ENCODE data around the gene CHST8. TPM values are rescaled to one million over a fixed set of nuclear protein-coding genes. Genes with fewer than 3 reads are reported as not detected.

The CHST8 gene
- polyA plus RNA-seq, 1 of the 3 experiments (the other 2 are of a cell fraction): 0.05 TPM

GRCh38 chr19:33673258-33673875, 51.6 kb downstream of the CHST8 start:
- Histone ChIP-seq H3K27me3 (ENCODE audit: insufficient read depth) (no peaks in the 10 kb centered on the region), H3K4me2 (no peak overlapping the region), H3K36me3 (replicated peaks in 1 of 2; ENCODE audit: control insufficient read depth in 1 of 2, insufficient read depth in 2 of 2, low read length in 1 of 2) (no peaks in the 10 kb centered on the region), H4K20me1 (ENCODE audit: insufficient read depth) (no peaks in the 10 kb centered on the region), H2AFZ (ENCODE audit: low read depth) (no peak overlapping the region), H3K9me2 (no peaks in the 10 kb centered on the region), H3K4me3 (ENCODE audit: low read depth in 2 of 2, low read length in 1 of 2) (no peak overlapping the region), H3K9me3 (no peaks in the 10 kb centered on the region), H3F3A (replicated peaks; ENCODE audit: insufficient read depth) (no peaks in the 10 kb centered on the region), H3K79me2 (ENCODE audit: insufficient read depth) (no peaks in the 10 kb centered on the region), H3K27ac (ENCODE audit: low read depth in 2 of 2, low read length in 1 of 2) (no peak overlapping the region), H3K9ac (no peak overlapping the region), H3K4me1 (ENCODE audit: control insufficient read depth in 1 of 2, insufficient read depth in 2 of 2, low read depth in 1 of 2, low read length in 1 of 2) (peaks cover 0 to 49% of the 10 kb centered on the region in 2 experiments; a peak in 1 of 4 replicates)
- WGBS (ENCODE audit: low lambda C conversion rate): 43% methylated on average over 9 of the region's 9 CpGs
- DNase-seq: no peak
- CTCF ChIA-PET: interaction anchor here (1.6 to 2.2 kb wide), 3 partner anchors 13 to 243 kb away, joined by 4 to 5 read pairs (median 5); no protein-coding TSS in a partner anchor
- POLR2A ChIA-PET: no interaction called here
- no peak for TF ChIP-seq REST (IDR thresholded peaks at IDR 0.05; ENCODE audit: low read depth, low read length)
- TF ChIP-seq EP300 (IDR thresholded peaks at IDR 0.05; ENCODE audit: borderline replicate concordance in 1 of 2, low read depth in 1 of 2, low read length in 1 of 2): no peak
- TF ChIP-seq TEAD4 (IDR thresholded peaks at IDR 0.05; ENCODE audit: borderline replicate concordance, insufficient read depth): no peak
- TF ChIP-seq TAF1 (IDR thresholded peaks at IDR 0.05; ENCODE audit: borderline replicate concordance, low read depth, low read length): no peak
- TF ChIP-seq RCOR1 (IDR thresholded peaks at IDR 0.05; ENCODE audit: low read length): no peak
- TF ChIP-seq, protein P1, sequence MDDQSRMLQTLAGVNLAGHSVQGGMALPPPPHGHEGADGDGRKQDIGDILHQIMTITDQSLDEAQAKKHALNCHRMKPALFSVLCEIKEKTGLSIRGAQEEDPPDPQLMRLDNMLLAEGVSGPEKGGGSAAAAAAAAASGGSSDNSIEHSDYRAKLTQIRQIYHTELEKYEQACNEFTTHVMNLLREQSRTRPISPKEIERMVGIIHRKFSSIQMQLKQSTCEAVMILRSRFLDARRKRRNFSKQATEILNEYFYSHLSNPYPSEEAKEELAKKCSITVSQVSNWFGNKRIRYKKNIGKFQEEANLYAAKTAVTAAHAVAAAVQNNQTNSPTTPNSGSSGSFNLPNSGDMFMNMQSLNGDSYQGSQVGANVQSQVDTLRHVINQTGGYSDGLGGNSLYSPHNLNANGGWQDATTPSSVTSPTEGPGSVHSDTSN (IDR thresholded peaks at IDR 0.05): no peak
- TF ChIP-seq, protein P2, sequence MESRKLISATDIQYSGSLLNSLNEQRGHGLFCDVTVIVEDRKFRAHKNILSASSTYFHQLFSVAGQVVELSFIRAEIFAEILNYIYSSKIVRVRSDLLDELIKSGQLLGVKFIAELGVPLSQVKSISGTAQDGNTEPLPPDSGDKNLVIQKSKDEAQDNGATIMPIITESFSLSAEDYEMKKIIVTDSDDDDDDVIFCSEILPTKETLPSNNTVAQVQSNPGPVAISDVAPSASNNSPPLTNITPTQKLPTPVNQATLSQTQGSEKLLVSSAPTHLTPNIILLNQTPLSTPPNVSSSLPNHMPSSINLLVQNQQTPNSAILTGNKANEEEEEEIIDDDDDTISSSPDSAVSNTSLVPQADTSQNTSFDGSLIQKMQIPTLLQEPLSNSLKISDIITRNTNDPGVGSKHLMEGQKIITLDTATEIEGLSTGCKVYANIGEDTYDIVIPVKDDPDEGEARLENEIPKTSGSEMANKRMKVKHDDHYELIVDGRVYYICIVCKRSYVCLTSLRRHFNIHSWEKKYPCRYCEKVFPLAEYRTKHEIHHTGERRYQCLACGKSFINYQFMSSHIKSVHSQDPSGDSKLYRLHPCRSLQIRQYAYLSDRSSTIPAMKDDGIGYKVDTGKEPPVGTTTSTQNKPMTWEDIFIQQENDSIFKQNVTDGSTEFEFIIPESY (IDR thresholded peaks at IDR 0.05; ENCODE audit: borderline replicate concordance, low read depth): no peak
- TF ChIP-seq YY1 (IDR thresholded peaks at IDR 0.05; ENCODE audit: low read depth): no peak
- TF ChIP-seq USF1 (IDR thresholded peaks at IDR 0.05; ENCODE audit: borderline replicate concordance, low read depth): no peak
- TF ChIP-seq EZH2phosphoT487 (IDR thresholded peaks at IDR 0.05; ENCODE audit: borderline replicate concordance, low read depth): no peak
- no peak for TF ChIP-seq MEF2A (IDR thresholded peaks at IDR 0.05; ENCODE audit: borderline replicate concordance, low read depth)
- TF ChIP-seq JUND (IDR thresholded peaks at IDR 0.05): no peak
- no peak for TF ChIP-seq RFX5 (IDR thresholded peaks at IDR 0.05; ENCODE audit: low read length)
- TF ChIP-seq ELF1 (IDR thresholded peaks at IDR 0.05): no peak
- TF ChIP-seq IRF3 (IDR thresholded peaks at IDR 0.05; ENCODE audit: low read depth, low read length): no peak
- no peak for TF ChIP-seq GATA2 (CRISPR knock-in tag; IDR thresholded peaks at IDR 0.05)
- no peak for TF ChIP-seq SMC3 (IDR thresholded peaks at IDR 0.05; ENCODE audit: low read depth, low read length)
- TF ChIP-seq NFIC (IDR thresholded peaks at IDR 0.05; ENCODE audit: borderline replicate concordance): no peak
- no peak for TF ChIP-seq MXI1 (IDR thresholded peaks at IDR 0.05; ENCODE audit: low read depth, low read length)

Measured in SK-N-SH (cell line).